Stimulated activated CD4-positive, alpha-beta T cell treated with anti-CD3 and anti-CD28 coated beads, Interleukin-1b, Interleukin-23, amount 100 ng/mL, for 48 hours (primary cell): Measurements from ENCODE around the gene TBC1D25.

ENCODE experiments used
- DNase-seq: peaks from one replicate; pipeline ENCODE4 v3.0.0-alpha.2; 2020

Gene TBC1D25

GRCh38 chrX:48606091-48606490, 66.6 kb downstream of the TBC1D25 start:
- no peak for DNase-seq

GRCh38 chrX:48611703-48612102, 72.2 kb downstream of the TBC1D25 start:
- DNase-seq, result no peak
